Esophagus squamous epithelium (tissue), 4 donors: ENCODE data around the gene LDLRAP1.

Experiments used
- POLR2A ChIP-seq, 4 donors: fragments of 450-650 bp; IDR thresholded peaks; one replicate each; pipeline ENCODE4 v1.6.1; 2017; ENCODE audit warnings: antibody characterized with exemption in 4 of 4, mild to moderate bottlenecking in 4 of 4, moderate library complexity in 3 of 4
- TF ChIP-seq, protein P1 (sequence below), 6 experiments: fragments of 450-650 bp in 4 of 6; fragments of 200-600 bp in 2 of 6; sonication (generic) in 2 of 6; IDR thresholded peaks; one replicate each; pipeline ENCODE4 v1.5.1; 2016 to 2019; ENCODE audit warnings: antibody characterized with exemption in 6 of 6, mild to moderate bottlenecking in 4 of 6, moderate library complexity in 4 of 6

DNA sequence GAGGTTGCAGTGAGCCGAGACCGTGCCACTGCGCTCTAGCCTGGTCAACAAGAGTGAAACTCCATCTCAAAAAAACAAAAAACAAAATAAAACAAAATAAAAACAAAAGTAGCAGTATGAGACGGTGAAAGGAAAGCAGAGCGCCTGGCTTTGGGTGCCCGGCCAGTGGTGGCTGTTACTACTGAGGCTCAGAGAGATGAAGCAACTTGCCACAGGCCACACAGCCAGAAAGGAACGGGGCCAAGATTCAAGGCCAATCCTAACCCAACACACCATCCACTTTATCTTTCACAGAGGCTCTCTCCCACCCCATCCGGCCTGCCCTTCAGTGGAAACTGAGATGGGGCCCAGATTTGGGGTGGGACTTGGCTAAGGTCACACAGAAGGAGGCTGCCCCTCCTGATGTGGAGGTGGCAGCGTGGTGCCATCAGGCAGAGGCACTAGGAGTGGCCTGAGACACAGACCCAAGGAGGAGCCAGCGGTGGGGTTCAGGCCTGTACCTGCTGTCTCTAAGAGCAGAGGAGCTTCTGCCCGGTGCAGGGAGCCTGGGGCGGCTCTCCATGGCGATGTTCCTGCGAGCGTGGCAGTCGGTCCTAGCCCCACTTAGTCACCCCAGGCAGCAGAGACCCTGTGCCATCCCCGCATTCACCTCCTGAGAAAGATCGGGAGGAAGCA is 33.2 kb downstream of the LDLRAP1 start:
- TF ChIP-seq, protein P1, sequence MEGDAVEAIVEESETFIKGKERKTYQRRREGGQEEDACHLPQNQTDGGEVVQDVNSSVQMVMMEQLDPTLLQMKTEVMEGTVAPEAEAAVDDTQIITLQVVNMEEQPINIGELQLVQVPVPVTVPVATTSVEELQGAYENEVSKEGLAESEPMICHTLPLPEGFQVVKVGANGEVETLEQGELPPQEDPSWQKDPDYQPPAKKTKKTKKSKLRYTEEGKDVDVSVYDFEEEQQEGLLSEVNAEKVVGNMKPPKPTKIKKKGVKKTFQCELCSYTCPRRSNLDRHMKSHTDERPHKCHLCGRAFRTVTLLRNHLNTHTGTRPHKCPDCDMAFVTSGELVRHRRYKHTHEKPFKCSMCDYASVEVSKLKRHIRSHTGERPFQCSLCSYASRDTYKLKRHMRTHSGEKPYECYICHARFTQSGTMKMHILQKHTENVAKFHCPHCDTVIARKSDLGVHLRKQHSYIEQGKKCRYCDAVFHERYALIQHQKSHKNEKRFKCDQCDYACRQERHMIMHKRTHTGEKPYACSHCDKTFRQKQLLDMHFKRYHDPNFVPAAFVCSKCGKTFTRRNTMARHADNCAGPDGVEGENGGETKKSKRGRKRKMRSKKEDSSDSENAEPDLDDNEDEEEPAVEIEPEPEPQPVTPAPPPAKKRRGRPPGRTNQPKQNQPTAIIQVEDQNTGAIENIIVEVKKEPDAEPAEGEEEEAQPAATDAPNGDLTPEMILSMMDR (IDR thresholded peaks at IDR 0.05), result no peak
- TF ChIP-seq POLR2A (IDR thresholded peaks at IDR 0.05), result no peak
